OCI-LY1 (cell line): Measurements from ENCODE around the gene ACSL1.

ENCODE experiments used
- H2AFZ ChIP-seq: fragments of 200-600 bp; sonication (generic), shearing (Covaris generic); 2 replicates; pipeline ENCODE4 v1.6.0; 2014; ENCODE audit warnings: antibody characterized with exemption, mild to moderate bottlenecking, low read length
- H3F3A ChIP-seq: fragments of 200-600 bp; sonication (generic), shearing (Covaris generic); 2 replicates; pipeline ENCODE4 v1.6.0; 2014; ENCODE audit warnings: mild to moderate bottlenecking, antibody characterized with exemption, low read length, moderate library complexity; ENCODE audit not compliant: insufficient read depth
- H3K27ac ChIP-seq: fragments of 200-600 bp; sonication (generic); 2 replicates; pipeline ENCODE4 v1.5.1; 2014; ENCODE audit warnings: low read length, mixed run types, mild to moderate bottlenecking, low read depth; ENCODE audit not compliant: poor library complexity, severe bottlenecking
- H3K27me3 ChIP-seq: fragments of 200-600 bp; sonication (generic); 2 replicates; pipeline ENCODE4 v1.6.0; 2014; ENCODE audit warnings: antibody characterized with exemption, mild to moderate bottlenecking, low read length, moderate library complexity; ENCODE audit not compliant: insufficient read depth
- H3K36me3 ChIP-seq: fragments of 200-600 bp; sonication (generic); 2 replicates; pipeline ENCODE4 v1.6.1; 2014; ENCODE audit warnings: mild to moderate bottlenecking, antibody characterized with exemption, low read length, moderate library complexity, mixed read lengths; ENCODE audit not compliant: insufficient read depth
- H3K4me1 ChIP-seq: fragments of 200-600 bp; sonication (generic); 2 replicates; pipeline ENCODE4 v1.5.1; 2014; ENCODE audit warnings: mild to moderate bottlenecking, low read length, moderate library complexity; ENCODE audit not compliant: insufficient read depth, severe bottlenecking
- H3K4me2 ChIP-seq: fragments of 200-600 bp; sonication (generic), shearing (Covaris generic); 2 replicates; pipeline ENCODE4 v1.6.1; 2014; ENCODE audit warnings: low read length
- H3K4me3 ChIP-seq: fragments of 200-600 bp; sonication (generic); 2 replicates; pipeline ENCODE4 v1.5.1; 2014; ENCODE audit warnings: low read length, low read depth, mild to moderate bottlenecking, mixed read lengths; ENCODE audit not compliant: poor library complexity, severe bottlenecking
- H3K79me2 ChIP-seq: fragments of 200-600 bp; shearing (Covaris generic); 2 replicates; pipeline ENCODE4 v1.6.1; 2016; ENCODE audit warnings: mixed run types, low read length, mixed read lengths; ENCODE audit not compliant: insufficient read depth
- H3K9ac ChIP-seq: fragments of 200-600 bp; sonication (generic), shearing (Covaris generic); 2 replicates; pipeline ENCODE4 v1.6.1; 2014; ENCODE audit warnings: mild to moderate bottlenecking, low read length, mixed read lengths
- H3K9me2 ChIP-seq: fragments of 200-600 bp; sonication (generic), shearing (Covaris generic); 2 replicates; pipeline ENCODE4 v1.6.1; 2014; ENCODE audit warnings: low read depth, mild to moderate bottlenecking, low read length, mixed read lengths
- H3K9me3 ChIP-seq: fragments of 200-600 bp; shearing (Covaris generic); 2 replicates; pipeline ENCODE4 v1.6.1; 2014; ENCODE audit warnings: low read length, mixed read lengths
- H4K20me1 ChIP-seq: fragments of 200-600 bp; sonication (generic), shearing (Covaris generic); 2 replicates; pipeline ENCODE4 v1.6.0; 2016; ENCODE audit warnings: mild to moderate bottlenecking, low read length; ENCODE audit not compliant: insufficient read depth
- EZH2 ChIP-seq: fragments of 200-600 bp; sonication (generic), shearing (Covaris generic); IDR thresholded peaks from 2 replicates; pipeline ENCODE4 v1.8.0; 2017; ENCODE audit warnings: borderline replicate concordance, mixed run types, mild to moderate bottlenecking, antibody characterized with exemption, low read length, moderate library complexity, mixed read lengths
- TF ChIP-seq, protein P1 (sequence below): fragments of 200-600 bp; sonication (generic), shearing (Covaris generic); IDR thresholded peaks from 2 replicates; pipeline ENCODE4 v1.5.1; 2017; ENCODE audit warnings: mild to moderate bottlenecking, antibody characterized with exemption, low read length, moderate library complexity, mixed read lengths

The ACSL1 gene

DNA sequence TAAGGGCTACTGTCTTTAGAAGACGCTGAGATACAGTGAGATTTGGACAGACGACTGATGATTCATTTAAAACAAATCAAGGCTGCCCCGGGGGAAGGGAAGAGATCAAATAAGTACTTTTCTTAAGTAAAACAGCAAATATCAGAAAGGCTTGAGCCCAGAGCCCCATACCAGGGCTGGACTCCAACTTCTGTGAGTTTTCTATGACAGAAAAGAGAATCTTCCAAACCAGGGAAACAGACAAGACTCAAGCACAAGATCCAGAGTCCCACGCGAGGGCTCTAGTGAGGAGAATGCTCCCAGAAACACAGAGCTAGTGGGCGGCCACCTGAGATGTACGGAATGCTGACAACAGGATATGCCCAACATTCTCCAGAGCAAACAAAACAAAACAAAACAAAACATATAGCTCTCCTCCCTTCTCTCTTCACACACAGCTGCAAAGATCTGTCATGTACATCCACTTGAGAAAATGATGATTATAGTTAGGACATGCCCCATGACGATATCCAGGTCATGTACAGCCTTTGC is 13.1 kb downstream of the ACSL1 start:
- no peak overlapping the region for H2AFZ ChIP-seq
- no peaks in the 10 kb centered on the region for H3F3A ChIP-seq
- H3K9me3 ChIP-seq, result no peaks in the 10 kb centered on the region
- no peak overlapping the region for H3K4me3 ChIP-seq
- no peaks in the 10 kb centered on the region for H4K20me1 ChIP-seq
- no peak overlapping the region for H3K27ac ChIP-seq
- H3K4me2 ChIP-seq, result no peak overlapping the region
- H3K79me2 ChIP-seq, result no peaks in the 10 kb centered on the region
- no peak overlapping the region for H3K9ac ChIP-seq
- H3K9me2 ChIP-seq, result no peaks in the 10 kb centered on the region
- TF ChIP-seq, protein P1, sequence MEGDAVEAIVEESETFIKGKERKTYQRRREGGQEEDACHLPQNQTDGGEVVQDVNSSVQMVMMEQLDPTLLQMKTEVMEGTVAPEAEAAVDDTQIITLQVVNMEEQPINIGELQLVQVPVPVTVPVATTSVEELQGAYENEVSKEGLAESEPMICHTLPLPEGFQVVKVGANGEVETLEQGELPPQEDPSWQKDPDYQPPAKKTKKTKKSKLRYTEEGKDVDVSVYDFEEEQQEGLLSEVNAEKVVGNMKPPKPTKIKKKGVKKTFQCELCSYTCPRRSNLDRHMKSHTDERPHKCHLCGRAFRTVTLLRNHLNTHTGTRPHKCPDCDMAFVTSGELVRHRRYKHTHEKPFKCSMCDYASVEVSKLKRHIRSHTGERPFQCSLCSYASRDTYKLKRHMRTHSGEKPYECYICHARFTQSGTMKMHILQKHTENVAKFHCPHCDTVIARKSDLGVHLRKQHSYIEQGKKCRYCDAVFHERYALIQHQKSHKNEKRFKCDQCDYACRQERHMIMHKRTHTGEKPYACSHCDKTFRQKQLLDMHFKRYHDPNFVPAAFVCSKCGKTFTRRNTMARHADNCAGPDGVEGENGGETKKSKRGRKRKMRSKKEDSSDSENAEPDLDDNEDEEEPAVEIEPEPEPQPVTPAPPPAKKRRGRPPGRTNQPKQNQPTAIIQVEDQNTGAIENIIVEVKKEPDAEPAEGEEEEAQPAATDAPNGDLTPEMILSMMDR, result no peak
- no peak for TF ChIP-seq EZH2
- H3K27me3 ChIP-seq, result no peaks in the 10 kb centered on the region
- peaks cover 32% of the 10 kb centered on the region for H3K4me1 ChIP-seq
- H3K36me3 ChIP-seq, result no peaks in the 10 kb centered on the region

DNA sequence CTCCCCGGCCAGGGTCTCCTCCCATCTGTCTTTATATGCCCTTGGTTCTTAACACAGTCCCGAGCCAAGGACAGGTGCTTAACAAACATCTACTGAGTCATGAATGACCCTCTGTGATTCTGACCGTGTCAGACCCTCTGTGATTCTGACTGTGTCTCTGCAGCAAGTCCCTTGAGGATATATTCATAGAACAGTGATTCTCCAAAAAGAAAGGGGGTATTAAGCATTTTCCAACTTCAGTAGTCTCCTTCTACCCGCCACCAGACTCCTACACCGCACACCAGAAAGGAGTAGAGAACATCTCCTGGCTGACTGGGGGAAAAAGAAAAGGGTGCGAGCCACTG is 13.6 kb downstream of the ACSL1 start:
- H3K27me3 ChIP-seq, result no peaks in the 10 kb centered on the region
- no peak overlapping the region for H3K4me3 ChIP-seq
- H3K9ac ChIP-seq, result no peak overlapping the region

DNA sequence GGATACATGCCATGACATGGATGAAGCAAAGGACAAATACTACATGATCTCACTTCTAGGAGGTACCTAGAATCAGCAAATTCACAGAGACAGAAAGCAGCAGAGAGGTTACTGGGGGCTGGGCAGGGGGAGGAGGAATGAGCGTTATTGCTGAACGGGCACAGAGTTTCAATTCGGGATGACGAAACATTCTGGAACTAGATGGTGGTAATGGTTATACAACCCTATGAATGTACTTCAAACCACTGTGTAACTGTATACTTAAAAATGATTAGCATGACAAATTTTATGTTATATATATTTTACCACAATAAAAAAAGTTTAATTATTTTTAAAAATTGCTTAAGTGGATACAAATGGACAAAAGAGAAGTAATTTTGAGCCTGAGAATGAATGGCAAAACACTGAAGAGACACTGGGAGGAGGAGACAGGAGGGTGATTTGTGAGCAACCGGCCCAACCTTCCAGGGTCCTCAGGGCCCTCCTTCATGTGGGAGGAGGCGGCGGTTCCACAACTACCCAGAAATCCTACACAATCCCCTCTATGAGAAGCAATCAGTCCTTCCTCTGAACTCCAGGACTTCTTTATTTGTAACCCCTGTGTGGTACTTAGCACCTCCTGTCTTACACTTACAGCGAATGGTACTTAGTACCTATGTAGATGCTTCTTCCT is 14.1 kb downstream of the ACSL1 start:
- Histone ChIP-seq H3F3A (no peaks in the 10 kb centered on the region), H3K4me2 (no peak overlapping the region), H3K4me3 (no peak overlapping the region), H3K27ac (no peak overlapping the region), H3K9me2 (no peaks in the 10 kb centered on the region), H2AFZ (no peak overlapping the region), H3K27me3 (no peaks in the 10 kb centered on the region), H3K9me3 (no peaks in the 10 kb centered on the region), H3K4me1 (peaks cover 22% of the 10 kb centered on the region), H4K20me1 (no peaks in the 10 kb centered on the region), H3K9ac (no peak overlapping the region), H3K79me2 (no peaks in the 10 kb centered on the region), H3K36me3 (no peaks in the 10 kb centered on the region)
- TF ChIP-seq, protein P1, result no peak
- TF ChIP-seq EZH2, result no peak

More for the DNA sequence above, 13.6 kb downstream of the ACSL1 start:
- Histone ChIP-seq H3F3A (no peaks in the 10 kb centered on the region), H3K4me2 (no peak overlapping the region), H3K27ac (no peak overlapping the region), H3K9me3 (no peaks in the 10 kb centered on the region), H3K36me3 (no peaks in the 10 kb centered on the region), H3K79me2 (no peaks in the 10 kb centered on the region), H4K20me1 (no peaks in the 10 kb centered on the region), H3K9me2 (no peaks in the 10 kb centered on the region), H3K4me1 (peaks cover 27% of the 10 kb centered on the region), H2AFZ (no peak overlapping the region)
- no peak for TF ChIP-seq EZH2
- TF ChIP-seq, protein P1, result no peak
